ENCODE measurements around the gene ECEL1.
"Not testable (repeated sequence)": the region's sequence is repeated elsewhere in the genome, so short reads cannot be mapped to it uniquely, and the experiment has no call there.

Gene ECEL1

DNA sequence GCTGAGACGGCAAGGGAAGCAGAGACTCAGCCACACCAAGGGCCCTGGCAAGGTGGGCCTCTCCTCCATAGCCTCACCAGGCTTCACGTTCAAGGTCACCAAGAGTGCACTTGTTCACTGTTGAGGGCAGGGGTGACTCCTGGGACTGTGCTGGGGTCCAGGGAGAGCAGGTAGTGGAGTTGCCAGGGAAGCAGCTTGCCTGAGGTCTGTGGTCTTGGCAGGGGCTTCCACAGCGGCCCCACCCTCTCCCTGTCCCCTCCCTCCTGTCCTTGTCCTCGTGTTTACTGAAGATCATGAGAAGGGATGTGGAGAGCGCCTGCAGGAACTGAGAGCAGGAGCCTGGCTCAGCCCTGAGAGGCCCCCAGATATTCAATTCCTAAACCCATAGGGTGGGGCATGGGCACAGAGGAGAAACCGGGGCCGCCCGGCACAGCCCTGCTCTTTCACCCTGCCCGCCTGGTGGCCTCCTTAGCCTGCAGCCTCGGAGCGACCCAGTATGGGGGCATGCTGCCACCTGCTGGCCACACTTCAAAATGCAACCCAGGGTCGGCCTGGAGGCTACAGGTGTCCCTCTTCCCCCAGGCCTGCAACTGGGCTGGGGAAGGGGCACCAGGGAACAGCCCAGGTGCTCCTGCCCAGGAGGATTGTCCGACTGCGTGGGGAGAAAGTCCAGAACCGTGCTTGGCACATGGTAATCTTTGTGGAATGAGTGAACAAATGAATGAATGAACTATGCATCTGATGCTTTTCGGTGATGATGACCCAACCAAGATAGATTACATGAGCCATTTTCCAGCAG, 47.2 kb downstream of the ECEL1 start:
- DNase-seq: peak; percentile 48

DNA sequence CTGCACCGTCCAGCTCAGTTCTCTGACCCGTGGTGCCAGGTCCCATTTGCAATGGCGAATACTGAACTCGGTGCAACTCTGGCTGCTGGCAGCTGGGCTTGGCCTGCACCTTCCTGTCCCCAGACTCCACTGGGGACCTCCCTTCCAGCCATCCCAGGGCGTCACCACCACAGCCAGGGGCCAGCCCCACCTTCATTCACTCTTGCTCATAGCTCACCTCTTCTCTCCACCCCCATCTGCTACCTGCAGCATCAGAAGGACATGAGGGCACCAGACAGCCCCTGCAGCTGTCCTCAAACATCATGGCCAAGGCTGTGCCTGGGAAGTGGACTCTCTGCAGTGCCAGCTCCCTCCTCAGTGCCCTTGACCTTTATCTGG, 47.9 kb downstream of the ECEL1 start:
- DNase-seq: no peak

DNA sequence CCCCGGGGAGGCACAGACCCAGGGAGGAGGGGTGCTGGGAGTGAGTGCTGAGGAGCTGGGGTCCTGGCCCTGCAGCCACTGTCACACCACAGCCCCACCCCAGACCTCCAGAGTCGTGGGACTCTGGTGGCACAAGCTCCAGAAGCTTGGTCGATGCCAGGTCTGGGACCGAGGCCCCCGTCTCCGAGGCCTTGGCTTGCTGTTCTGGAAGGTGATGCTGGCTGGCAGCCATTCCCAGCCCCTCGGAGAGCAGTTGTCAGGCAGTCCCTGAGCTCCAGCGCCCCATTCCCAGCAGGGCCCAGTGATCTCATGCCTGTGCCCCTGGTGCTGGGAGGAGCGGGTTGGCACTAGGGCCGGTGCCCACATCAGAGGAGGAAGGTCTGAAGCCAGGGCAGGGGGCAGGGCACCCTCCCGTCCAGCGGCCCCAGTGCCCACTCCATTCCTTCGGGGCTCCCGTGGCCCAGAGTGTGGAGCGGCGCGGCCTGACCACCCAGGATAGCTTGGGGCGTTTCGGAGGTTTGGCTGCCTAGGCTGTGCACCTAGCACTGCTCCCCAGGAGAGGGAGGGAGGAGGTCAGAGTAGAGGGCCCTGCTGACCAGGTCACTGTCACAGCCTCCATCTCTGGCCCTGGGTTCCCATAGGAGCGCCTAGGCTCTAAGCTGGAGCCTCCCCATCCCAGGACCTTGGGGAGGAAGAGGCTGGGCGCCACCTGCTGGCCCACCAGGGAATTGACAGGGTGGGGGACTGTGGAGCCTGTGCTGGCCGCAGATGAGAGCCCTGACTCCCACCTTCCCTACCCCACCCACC, 48.5 kb downstream of the ECEL1 start:
- DNase-seq: peak; percentile 10

DNA sequence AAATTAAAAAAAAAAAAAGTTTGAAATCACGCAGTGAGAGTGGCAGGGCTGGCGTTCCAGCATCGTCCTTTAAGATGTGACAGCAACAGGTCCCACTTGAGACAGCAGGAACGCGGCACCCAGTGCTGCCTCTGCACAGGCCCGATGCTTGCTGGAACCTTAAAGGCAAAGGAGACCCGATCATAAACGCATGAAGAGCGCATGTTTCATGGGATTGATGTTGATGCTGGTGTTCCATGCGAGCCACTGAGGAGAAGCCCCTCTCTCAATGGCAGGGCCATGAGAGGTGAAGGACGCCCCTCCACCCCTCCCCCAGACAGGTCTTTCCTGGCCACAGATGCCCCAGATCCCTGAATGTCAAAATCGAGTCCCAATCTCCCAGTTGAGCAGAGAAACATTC, 49.5 kb downstream of the ECEL1 start:
- no peak for DNase-seq

DNA sequence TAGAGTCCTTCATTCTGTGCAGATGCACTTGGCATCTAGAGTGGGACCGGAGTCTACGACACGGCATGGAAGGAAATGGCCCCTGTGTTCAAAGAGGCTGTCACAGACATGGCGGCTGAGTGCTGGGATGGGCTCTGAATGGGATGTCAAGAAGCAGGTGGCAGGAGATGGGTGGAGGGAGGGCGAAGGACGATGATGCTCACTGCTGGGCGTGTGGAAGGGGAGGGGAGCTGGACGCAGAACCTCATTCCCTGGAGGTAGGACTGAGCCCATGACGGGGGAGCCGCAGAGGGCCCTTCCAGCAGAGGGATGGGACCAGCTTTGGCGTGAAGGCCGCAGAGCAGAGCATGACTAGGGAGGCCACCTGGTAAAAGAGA, 50.5 kb downstream of the ECEL1 start:
- DNase-seq: no peak

DNA sequence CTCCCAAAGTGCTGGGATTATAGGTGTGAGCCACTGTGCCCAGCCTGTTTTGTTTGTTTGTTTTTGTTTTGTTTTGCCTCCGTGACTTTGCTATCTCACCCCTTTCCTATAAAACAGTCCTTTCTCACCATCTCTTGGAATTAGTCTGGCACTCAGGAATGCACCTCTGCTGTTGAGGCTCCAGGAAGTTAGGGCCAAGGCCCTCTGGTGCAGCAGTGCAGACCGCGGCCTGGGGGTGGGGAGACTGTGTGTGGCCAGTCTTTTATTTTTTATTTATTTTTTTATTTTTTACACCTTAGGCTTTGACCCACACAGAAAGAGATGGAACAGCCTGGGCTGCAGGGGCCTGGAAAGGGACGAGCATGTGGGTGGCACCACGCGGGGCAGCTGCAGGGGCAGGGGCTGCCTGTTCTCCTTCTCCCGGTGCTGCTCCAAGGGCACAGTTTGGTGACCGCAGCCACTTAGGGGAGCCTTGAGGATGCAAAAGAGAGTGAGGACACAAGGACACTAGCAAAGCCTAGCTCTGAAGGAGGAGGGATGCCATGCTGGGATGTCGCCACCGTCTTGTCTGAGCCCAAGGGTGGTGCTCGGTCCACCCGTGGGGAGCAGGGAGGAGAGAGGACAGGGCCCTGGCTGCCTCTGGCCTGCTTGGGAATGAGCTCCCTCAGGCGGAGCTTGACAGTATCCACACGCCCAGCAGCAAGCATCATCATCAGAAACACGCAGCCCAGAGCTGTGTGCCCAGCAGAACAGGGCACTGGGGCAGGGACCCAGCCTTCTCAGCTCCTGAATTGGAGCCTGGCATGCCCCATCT, 51.0 kb downstream of the ECEL1 start:
- no peak for DNase-seq

DNA sequence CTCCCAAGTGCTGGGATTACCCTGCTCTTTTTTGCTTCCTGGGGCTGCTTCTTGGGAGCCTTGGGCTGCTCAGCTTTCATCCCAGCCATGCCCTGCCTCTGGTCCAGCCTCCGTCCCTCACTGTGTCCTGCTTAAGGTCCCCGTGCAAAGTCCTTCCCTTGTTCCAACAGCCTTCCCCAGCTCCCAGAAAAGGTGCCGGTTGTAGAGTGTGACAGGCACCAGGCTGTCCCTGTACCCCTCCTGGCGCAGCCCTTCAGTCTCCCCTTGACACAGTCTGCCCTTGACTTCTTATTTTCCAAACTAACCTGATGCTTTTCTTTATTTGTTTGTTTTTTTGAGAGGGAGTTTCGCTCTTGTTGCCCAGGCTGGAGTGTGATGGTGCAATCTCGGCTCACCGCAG, 51.8 kb downstream of the ECEL1 start:
- DNase-seq: no peak

DNA sequence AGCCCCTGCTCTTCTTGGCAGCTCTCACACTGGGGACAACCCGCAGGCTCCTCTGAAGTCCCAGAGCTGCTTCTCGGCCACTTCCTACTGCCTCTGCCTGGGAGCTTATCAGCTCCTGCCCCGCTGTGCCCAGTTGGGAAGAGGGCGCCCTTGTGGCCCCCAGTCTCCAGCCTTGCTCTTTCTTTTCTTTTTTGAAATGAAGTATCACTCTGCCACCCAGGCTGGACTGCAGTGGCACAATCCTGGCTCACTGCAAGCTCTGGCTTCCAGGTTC, 52.3 kb downstream of the ECEL1 start:
- no peak for DNase-seq

DNA sequence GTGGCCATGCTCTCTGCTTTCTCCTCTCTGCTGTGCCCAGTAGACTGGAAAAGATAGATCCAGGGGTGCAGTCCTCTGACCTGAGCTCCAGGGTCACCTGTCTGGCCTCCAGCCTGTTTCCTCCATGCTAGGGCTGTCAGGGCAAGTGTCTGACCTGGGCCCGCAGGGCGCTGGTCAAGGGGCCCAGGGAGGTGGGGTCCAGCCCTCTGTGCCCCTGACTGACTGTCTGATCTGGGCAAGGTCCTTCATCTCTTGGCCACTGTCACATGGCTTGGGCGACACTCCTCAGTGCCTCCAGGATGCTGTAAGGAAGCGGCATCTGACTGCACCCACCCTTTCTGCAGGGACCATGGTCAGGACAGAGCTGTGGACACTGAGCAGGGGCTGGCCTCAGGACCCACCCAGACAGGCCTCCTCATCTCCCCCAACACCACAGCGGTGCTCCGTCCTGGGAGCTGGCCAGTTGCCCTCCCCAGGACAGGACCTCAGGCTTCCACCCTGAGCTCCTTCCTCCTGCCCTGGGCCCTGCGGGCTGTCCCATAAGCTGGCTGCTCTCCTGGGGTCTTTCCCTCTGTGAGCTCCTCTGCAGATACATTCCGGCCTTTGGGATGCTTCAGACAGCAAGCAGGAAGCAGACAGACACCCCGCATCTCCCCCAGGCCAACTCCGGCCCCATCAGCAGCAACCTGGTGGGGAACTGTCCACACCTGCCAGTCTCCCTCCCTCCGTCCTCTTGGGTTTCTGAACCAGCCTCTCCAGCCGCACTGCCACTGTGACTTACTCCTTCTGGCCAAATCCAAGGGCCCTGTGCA, 52.9 kb downstream of the ECEL1 start:
- no peak for DNase-seq

DNA sequence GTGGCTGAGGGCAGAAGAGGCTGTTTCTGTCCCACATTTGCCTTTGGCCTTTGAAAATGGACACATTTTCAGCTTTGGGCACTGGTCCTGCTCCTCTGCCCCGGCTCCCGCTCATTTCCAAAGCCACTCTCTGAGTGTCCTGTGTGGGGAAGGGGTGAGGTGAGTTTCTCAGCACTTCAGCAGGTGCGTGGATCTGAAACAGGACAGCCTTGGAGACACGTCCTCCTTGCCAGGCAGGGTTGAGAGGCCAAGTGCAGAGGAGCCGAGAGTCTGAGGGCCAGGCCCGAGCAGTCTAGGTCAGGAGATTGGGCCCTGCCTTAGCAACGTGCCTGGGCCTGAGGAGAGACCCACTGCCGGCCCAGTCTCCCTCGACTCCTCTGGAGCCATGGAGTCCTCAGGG, 53.5 kb downstream of the ECEL1 start:
- no peak for DNase-seq

DNA sequence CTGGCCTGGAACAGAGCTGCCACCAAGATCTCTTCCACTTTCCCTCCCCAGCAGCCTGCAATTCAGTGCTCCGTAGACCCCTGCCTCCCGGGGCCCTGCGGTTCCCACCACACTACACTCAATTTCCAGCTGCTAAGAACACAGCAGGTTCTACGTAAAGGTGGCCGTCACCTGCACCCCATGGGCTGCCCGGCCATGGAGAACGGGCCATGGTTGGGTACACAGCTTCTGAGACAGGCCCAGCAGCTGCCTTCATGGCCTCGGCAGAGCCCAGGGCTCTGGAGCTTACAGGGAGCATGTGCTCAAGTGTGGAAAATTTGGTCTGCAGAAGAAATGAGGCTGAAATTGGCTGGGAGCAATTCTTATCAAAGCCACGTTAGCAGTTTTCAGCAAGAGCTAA, 54.0 kb downstream of the ECEL1 start:
- DNase-seq: not testable (repeated sequence)

DNA sequence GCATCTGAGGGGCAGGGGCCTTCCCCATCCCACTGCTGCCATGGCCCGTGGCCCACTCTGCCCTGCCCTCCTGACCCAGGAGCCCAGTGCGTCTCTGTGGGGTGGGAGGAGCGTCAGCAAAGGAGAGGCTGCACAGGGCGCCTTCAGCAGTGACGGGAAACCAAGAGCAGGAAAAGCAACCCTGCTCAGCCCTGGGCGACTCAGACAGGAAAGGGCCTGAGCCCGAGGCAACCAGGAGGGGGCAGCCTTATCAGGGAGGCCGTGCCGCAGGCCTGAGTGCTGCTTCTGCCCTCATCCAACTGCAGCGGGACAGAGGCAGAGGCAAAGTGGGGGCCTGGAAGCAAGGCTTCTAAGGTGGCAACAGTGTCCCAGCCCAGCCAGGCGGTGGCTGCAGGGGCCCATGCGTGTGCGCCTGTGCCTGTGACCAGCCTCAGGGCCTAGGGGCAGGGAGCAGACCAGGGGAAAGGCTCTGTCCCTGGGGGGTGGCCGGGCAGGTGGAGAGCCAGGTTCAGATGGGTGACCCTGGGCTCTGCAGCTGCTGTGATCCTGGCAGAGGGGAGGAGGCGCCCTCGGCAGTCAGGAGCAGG, 54.9 kb downstream of the ECEL1 start:
- no peak for DNase-seq

DNA sequence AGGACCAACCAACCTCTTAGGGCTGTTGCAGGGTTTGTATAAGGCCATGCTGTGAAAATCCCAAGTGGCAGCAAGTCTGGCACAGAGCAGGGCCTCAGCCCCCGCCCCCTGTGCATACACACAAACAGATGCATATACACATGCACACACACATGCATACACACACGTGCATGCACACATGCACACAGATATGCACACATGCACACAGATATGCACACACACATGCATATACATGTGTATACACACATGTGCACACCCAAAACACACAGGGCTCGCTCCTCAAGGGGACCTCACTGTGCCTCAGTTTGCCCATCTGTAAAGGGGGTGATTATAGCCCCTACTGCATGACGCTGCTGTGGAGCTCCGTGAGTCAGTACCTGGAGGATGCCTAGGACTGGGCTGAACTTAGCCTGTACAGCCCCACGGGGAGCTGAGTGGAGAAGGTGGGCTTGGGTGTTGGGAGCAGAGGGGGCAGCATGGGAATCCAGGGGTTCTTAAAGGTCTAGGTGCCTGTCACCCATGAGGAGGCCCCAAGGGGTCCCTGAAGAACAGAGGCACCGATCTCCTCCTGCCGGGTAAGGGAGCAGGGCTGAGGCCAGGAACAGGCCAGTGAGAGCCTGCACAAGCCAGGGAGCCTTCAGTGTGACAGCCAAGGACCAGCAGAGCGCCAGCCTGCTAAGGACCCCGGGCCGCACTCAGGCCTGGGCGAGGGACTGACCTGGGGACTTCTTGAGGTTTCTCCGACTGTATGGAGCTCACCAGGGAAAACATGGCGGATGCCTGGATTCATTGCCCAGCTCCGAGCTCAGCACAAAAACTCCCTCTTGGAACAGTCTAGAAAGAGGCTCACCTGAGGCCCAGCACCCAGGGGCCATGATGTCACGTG, 55.7 kb downstream of the ECEL1 start:
- DNase-seq: no peak
